CD4-positive, alpha-beta T cell treated with Interleukin-6 at 100 ng/mL for 8 hours (primary cell): ENCODE data around the gene SGTA.

Experiments used
- DNase-seq: peaks from one replicate; pipeline ENCODE4 v3.0.0-alpha.2; 2020; ENCODE audit warnings: mixed read lengths, low spot score

The SGTA gene

GRCh38 chr19:2809387-2810140 is 26.5 kb upstream of the SGTA start:
- no peak for DNase-seq

GRCh38 chr19:2808129-2808941 is 25.3 kb upstream of the SGTA start:
- DNase-seq = no peak

- no peak for DNase-seq
Observed at GRCh38 chr19:2807379-2808128, 24.5 kb upstream of the SGTA start.

- no peak for DNase-seq
Observed at GRCh38 chr19:2806736-2807378, 23.8 kb upstream of the SGTA start.

- no peak for DNase-seq
Observed at GRCh38 chr19:2805991-2806649, 23.0 kb upstream of the SGTA start.

- DNase-seq = no peak
Observed at GRCh38 chr19:2805261-2805900, 22.3 kb upstream of the SGTA start.

- no peak for DNase-seq
Observed at GRCh38 chr19:2804156-2805004, 21.3 kb upstream of the SGTA start.

GRCh38 chr19:2803486-2804155 is 20.5 kb upstream of the SGTA start:
- no peak for DNase-seq

- DNase-seq = no peak
Observed at GRCh38 chr19:2802826-2803225, 19.8 kb upstream of the SGTA start.

GRCh38 chr19:2800506-2800905 is 17.4 kb upstream of the SGTA start:
- DNase-seq = no peak

- DNase-seq = no peak
Observed at GRCh38 chr19:2799273-2800020, 16.4 kb upstream of the SGTA start.

GRCh38 chr19:2798733-2799132 is 15.7 kb upstream of the SGTA start:
- DNase-seq = no peak

- no peak for DNase-seq
Observed at GRCh38 chr19:2798158-2798685, 15.1 kb upstream of the SGTA start.

GRCh38 chr19:2797280-2797679 is 14.2 kb upstream of the SGTA start:
- DNase-seq = no peak

GRCh38 chr19:2796659-2797266 is 13.7 kb upstream of the SGTA start:
- no peak for DNase-seq

GRCh38 chr19:2795827-2796658 is 13.0 kb upstream of the SGTA start:
- DNase-seq = no peak

GRCh38 chr19:2793577-2793976 is 10.5 kb upstream of the SGTA start:
- DNase-seq = no peak
